Measurements from ENCODE around the gene CNKSR3.

The CNKSR3 gene

GRCh38 chr6:154371281-154371680 is 139.2 kb downstream of the CNKSR3 start:
- no peak for DNase-seq (ENCODE audit: low read depth, low spot score)

DNA sequence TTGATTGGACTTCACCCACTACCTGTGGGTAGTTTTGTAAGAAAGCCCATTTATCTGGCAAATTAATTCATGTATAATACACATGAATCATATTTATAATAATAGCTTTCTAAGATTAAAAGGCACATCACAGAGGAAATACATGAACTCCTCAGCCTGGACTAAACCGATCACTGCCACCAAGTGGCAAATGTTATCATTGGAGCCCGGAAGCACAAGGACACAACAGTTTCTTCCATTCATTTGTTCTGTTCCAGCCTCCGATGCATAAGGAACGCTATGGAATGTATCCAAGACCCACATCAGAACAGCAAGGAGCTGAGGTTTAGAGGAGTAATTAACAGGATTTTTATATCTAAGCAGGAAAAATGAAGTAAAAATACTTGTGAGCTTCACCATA is 139.9 kb downstream of the CNKSR3 start:
- no peak for DNase-seq (ENCODE audit: low read depth, low spot score)
- no peak overlapping the region for H3K4me3 ChIP-seq (ENCODE audit: low read length)

More at GRCh38 chr6:154371281-154371680, 139.2 kb downstream of the CNKSR3 start:
- H3K4me3 ChIP-seq (ENCODE audit: low read length), result no peak overlapping the region

DNA sequence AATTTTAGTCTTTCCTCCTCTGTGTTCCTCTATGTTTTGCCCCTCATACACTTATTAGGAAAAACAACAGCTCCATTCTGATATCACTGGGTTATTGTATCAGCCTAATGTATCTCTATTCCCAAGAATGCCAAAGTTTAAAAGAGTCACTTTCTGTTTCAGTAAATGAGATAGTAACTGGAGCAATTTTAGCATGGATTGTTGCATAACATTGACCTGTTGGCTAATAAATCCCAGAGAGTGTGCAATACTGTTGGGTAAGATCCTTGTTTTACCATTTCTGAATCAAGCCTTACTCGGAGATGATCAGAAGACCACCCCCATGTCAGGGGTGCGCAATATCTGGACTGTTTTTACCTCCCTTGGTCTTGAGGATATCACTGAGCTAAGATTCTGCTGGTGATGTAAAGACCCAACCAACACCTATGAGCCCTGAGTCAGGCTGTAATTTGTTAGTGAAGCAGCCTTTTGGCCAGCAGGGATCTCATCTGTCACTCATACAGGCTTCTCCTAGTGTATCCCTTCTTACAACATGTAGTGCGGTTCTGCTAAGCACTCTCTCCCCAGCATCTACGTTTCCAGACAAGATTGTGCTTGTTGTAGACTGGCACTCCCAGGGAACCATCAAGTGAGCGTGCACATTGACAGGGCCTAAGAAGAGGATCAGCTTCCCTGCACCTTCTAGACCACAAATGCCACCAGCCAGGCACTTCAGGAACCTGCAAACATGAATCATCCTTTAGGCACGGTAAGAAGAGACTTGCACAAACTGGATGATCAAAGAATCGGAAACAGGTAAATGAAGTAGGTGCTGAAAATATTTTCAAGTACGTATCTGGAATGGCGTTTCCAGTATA is 142.4 kb downstream of the CNKSR3 start:
- H3K4me3 ChIP-seq (ENCODE audit: low read length), result no peak overlapping the region
- DNase-seq (ENCODE audit: low read depth, low spot score), result no peak

GRCh38 chr6:154367336-154367735 is 143.1 kb downstream of the CNKSR3 start:
- no peak overlapping the region for H3K4me3 ChIP-seq (ENCODE audit: low read length)
- no peak for DNase-seq (ENCODE audit: low read depth, low spot score)

DNA sequence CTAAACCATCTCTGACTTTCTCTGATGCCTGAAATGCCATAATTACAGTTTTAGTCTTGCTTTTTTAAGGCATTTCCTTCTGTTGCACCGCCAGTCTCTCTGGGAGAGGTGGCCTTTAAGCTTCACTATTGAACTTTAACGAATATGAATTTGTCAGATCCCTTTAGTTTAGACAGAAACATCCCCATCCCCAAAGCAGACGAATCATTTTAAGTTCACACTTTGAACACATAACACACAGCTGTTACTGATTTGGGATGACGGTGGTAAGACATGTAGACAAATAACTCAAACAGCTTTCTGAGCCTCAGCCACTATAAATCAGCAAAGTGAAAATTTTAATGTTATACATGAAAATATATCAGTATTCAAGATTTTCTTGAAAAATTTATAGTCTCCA is 146.7 kb downstream of the CNKSR3 start:
- DNase-seq (ENCODE audit: low read depth, low spot score), result no peak
- H3K4me3 ChIP-seq (ENCODE audit: low read length), result no peak overlapping the region

DNA sequence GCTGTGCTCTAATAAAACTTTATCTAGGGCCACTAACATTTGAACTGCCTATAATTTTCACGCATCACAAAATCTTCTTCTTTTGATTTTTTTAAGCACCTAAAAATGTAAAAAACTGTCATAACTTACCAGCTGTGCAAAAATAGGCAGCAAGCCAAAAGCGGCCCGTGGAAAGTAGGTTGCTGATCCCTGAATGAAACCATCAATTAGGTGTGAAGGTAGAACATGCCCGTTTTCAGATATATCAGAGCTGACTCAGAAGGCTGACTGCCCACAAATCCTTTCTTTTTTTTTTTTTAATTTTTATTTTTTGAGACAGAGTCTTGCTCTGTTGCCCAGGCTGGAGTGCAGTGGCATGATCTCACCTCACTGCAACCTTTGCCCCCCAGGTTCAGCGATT is 149.0 kb downstream of the CNKSR3 start:
- no peak overlapping the region for H3K4me3 ChIP-seq (ENCODE audit: low read length)
- no peak for DNase-seq (ENCODE audit: low read depth, low spot score)

DNA sequence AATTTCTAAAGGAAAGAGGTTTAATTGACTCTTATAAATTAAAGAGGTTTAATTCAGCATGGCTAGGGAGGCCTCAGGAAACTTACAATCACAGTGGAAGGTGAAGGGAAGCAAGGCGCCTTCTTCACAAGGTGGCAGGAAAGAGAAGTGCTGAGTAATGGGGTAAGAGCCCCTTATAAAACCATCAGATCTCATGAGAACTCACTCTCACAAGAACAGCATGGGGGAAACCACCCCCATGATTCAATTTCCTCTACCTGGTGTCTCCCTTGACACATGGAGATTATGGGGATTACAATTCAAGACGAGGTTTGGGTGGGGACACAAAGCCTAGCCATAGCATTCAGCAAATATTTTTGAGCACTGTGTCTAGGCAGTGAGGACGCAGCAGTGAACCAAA is 150.0 kb downstream of the CNKSR3 start:
- H3K4me3 ChIP-seq (ENCODE audit: low read length), result no peak overlapping the region
- no peak for DNase-seq (ENCODE audit: low read depth, low spot score)

- H3K4me3 ChIP-seq (ENCODE audit: low read length), result no peak overlapping the region
- DNase-seq (ENCODE audit: low read depth, low spot score), result no peak
Observed at GRCh38 chr6:154359679-154360078, 150.8 kb downstream of the CNKSR3 start.

DNA sequence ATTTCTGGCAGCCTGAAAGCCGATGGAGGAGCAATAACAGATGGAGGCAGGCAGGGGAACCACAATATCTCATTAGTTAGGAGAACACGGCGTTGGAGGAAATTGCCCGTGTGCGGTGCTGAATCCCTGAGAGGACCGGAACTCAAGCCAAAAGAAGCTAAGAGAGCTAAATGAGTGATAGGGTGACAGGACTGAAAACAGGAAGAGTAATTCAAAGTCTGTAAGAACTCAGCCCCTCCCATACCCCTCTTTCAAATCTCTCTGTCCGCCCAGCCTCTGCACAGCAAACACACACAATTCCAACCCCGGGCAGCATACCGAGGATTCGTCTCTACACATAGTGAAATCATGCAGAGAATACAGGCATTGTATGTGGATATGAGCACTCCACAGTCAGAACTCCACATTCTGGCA is 151.3 kb downstream of the CNKSR3 start:
- H3K4me3 ChIP-seq (ENCODE audit: low read length), result no peak overlapping the region
- no peak for DNase-seq (ENCODE audit: low read depth, low spot score)

DNA sequence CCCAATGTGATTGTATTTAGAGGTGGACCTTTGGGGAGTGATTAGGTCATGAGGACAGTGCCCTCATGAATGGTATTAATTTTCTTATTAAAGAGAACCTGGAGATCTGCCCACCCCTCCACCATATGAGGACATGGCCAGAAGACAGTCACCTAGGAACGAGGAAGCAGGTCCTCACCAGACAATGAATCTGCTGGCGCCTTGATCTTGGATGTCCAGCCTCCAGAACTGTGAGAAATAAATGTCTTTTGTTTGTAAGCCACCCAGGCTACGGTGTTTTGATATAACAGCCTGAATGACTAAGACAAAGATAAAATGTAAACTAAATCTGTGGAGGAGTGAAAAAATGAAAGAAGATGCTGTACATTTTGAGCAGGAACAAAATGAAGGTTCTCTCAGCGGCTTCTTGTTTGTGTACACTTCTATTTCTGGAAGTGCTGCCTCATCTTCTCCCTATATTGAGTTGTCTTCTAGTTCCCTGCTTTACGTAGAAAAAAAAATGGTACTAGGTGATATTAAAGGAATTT is 152.4 kb downstream of the CNKSR3 start:
- no peak overlapping the region for H3K4me3 ChIP-seq (ENCODE audit: low read length)
- DNase-seq (ENCODE audit: low read depth, low spot score), result no peak

GRCh38 chr6:154356690-154357089 is 153.8 kb downstream of the CNKSR3 start, which contains the start of gene IPCEF1:
Gene IPCEF1 (minus strand): TSS chr6:154356803. CDS start chr6:154265947, 90,856 bp downstream.
- no peak within 1 kb of the TSS for H3K4me3 ChIP-seq (ENCODE audit: low read length)
- no peak for DNase-seq (ENCODE audit: low read depth, low spot score)

- no peak for DNase-seq (ENCODE audit: low read depth, low spot score)
- H3K4me3 ChIP-seq (ENCODE audit: low read length), result no peak overlapping the region
Observed at GRCh38 chr6:154356113-154356512, 154.4 kb downstream of the CNKSR3 start.

- no peak overlapping the region for H3K4me3 ChIP-seq (ENCODE audit: low read length)
- DNase-seq (ENCODE audit: low read depth, low spot score), result no peak
Observed at GRCh38 chr6:154354265-154354777, 156.2 kb downstream of the CNKSR3 start.

- DNase-seq (ENCODE audit: low read depth, low spot score), result no peak
- no peak overlapping the region for H3K4me3 ChIP-seq (ENCODE audit: low read length)
Observed at GRCh38 chr6:154353626-154354025, 156.9 kb downstream of the CNKSR3 start.

DNA sequence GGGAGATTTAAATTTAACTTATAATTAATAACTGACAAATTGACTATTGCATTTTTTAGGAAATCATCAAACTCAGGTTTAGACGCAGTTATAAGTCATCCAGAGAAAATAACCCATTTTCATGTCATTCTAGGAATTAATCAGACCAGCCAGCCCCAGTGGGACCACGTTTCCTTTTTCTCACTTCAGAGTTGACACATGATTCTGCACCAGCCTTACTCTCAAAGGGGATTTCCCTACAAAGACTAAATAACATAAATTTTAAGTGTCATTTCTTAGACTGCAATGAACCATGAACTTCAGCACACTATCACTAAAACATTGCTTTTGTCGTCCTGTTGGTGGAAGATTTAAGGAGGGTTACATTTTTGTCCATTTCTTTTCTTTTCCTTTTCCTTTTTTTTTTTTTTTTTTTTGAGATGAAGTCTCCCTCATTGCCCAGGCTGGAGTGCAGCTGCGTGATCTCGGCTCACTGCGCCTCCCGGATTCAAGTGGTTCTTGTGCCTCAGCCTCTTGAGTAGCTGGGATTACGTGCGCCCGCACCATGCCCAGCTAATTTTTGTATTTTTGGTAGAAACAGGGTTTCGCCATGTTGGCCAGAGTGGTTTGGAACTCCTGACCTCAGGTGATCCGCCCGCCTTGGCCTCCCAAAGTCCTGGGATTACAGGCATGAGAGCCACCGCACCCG is 157.4 kb downstream of the CNKSR3 start:
- no peak for DNase-seq (ENCODE audit: low read depth, low spot score)
- no peak overlapping the region for H3K4me3 ChIP-seq (ENCODE audit: low read length)

GRCh38 chr6:154350293-154350692 is 160.2 kb downstream of the CNKSR3 start:
- H3K4me3 ChIP-seq (ENCODE audit: low read length), result no peak overlapping the region
- DNase-seq (ENCODE audit: low read depth, low spot score), result no peak

- no peak for DNase-seq (ENCODE audit: low read depth, low spot score)
- no peak overlapping the region for H3K4me3 ChIP-seq (ENCODE audit: low read length)
Observed at GRCh38 chr6:154347981-154348380, 162.5 kb downstream of the CNKSR3 start.

DNA sequence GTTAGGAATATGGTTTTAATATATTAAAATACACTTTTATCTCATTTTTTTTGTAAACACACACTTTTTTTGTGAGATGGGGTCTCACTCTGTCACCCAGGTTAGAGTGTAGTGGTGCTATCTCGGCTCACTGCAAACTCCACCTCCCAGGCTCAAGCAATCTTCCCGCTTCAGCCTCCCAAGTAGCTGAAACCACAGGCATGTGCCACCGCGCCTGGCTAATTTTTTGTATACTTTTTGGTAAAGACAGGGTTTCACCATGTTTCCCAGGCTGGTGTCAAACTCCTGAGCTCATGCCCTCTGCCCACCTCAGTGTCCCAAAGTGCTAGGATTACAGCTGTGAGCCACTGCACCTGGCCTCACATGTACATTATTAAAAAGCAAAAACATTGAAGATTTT is 164.7 kb downstream of the CNKSR3 start:
- DNase-seq (ENCODE audit: low read depth, low spot score), result no peak
- H3K4me3 ChIP-seq (ENCODE audit: low read length), result no peak overlapping the region

DNA sequence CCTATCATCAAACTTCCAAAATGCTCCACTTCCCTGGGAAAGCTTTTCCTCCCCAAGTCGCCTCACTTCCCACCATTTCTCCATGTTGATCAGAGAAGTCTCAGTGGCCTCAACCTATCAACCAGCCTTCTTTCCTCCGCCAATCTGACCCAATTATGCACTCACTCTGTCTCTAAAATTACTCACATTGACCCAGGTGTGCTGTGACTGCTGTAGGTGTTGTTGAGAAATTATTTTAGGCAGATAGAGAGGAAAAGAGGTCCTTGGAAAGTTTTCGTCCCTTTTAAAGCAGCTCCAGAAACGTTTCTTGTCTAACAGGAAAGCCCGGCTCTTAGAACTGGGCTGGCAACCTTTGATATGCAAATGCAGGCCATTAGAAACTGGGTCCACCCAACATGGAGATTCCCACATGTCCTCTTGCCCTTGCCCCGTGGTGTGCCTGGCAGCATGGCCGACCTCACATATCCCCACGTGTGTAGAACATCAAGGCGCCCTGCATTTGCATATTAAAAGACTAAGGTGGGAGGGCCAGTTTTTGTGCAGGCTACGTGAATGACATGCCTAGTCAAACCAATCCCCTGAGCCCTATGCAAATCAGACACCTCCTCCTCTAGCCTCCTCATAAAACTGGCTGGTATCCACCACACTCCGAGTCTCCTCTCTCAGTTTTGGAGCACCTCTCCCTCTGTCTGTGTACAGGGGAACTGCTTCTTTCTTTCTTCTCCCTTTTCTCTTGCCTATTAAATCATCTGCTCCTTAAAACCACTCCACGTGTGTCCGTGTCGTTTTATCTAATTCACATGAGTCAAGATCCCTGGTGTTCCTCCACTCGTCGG is 166.8 kb downstream of the CNKSR3 start:
- no peak overlapping the region for H3K4me3 ChIP-seq (ENCODE audit: low read length)
- peak; percentile 12 for DNase-seq (ENCODE audit: low read depth, low spot score)
